ENCODE data around the gene SPEG.

SPEG gene

GRCh38 chr2:219426068-219426443 lies 8.6 kb upstream of the SPEG start:
- no peak for DNase-seq

- DNase-seq, result no peak
Observed at GRCh38 chr2:219426534-219427136, 8.0 kb upstream of the SPEG start.

- no peak for DNase-seq
Observed at GRCh38 chr2:219428469-219428868, 6.2 kb upstream of the SPEG start.

- no peak for DNase-seq
Observed at GRCh38 chr2:219429958-219430606, 4.6 kb upstream of the SPEG start.

- no peak for DNase-seq
Observed at GRCh38 chr2:219430633-219431615, 3.7 kb upstream of the SPEG start.

- no peak for DNase-seq
Observed at GRCh38 chr2:219433666-219434467, 776 bp upstream of the SPEG start.

- no peak for DNase-seq
Observed at GRCh38 chr2:219434468-219434717, 250 bp upstream of the SPEG start.

GRCh38 chr2:219435701-219436100 lies 1.1 kb downstream of the SPEG start:
- no peak for DNase-seq

GRCh38 chr2:219436491-219436890 lies 1.8 kb downstream of the SPEG start:
- DNase-seq, result no peak

- no peak for DNase-seq
Observed at GRCh38 chr2:219437141-219437540, 2.5 kb downstream of the SPEG start.

- no peak for DNase-seq
Observed at GRCh38 chr2:219437690-219438206, 3.1 kb downstream of the SPEG start.

GRCh38 chr2:219438453-219438852 lies 3.8 kb downstream of the SPEG start:
- DNase-seq, result no peak

GRCh38 chr2:219439506-219439905 lies 4.9 kb downstream of the SPEG start:
- no peak for DNase-seq

- DNase-seq, result no peak
Observed at GRCh38 chr2:219440388-219441256, 6.0 kb downstream of the SPEG start.

- peak; percentile 61 for DNase-seq
Observed at GRCh38 chr2:219441451-219442255, 7.0 kb downstream of the SPEG start.

- no peak for DNase-seq
Observed at GRCh38 chr2:219442256-219443015, 7.8 kb downstream of the SPEG start.

GRCh38 chr2:219443016-219443696 lies 8.5 kb downstream of the SPEG start:
- DNase-seq, result no peak

GRCh38 chr2:219443697-219444023 lies 9.0 kb downstream of the SPEG start:
- no peak for DNase-seq

GRCh38 chr2:219444566-219445091 lies 10.0 kb downstream of the SPEG start:
- no peak for DNase-seq

All from T-helper 9 cell (primary cell).